HG03457 (cell line): ENCODE data around the gene SMAP1.
A peak's percentile ranks its signal among the peaks of the same experiment; 100 is the strongest.

Experiments
- ATAC-seq: cut with Tn5 transposase; IDR thresholded peaks from one replicate; pipeline ENCODE4 v1.9.1; 2021; ENCODE audit warnings: moderate number of reproducible peaks; ENCODE audit not compliant: unreplicated experiment

SMAP1 gene

DNA sequence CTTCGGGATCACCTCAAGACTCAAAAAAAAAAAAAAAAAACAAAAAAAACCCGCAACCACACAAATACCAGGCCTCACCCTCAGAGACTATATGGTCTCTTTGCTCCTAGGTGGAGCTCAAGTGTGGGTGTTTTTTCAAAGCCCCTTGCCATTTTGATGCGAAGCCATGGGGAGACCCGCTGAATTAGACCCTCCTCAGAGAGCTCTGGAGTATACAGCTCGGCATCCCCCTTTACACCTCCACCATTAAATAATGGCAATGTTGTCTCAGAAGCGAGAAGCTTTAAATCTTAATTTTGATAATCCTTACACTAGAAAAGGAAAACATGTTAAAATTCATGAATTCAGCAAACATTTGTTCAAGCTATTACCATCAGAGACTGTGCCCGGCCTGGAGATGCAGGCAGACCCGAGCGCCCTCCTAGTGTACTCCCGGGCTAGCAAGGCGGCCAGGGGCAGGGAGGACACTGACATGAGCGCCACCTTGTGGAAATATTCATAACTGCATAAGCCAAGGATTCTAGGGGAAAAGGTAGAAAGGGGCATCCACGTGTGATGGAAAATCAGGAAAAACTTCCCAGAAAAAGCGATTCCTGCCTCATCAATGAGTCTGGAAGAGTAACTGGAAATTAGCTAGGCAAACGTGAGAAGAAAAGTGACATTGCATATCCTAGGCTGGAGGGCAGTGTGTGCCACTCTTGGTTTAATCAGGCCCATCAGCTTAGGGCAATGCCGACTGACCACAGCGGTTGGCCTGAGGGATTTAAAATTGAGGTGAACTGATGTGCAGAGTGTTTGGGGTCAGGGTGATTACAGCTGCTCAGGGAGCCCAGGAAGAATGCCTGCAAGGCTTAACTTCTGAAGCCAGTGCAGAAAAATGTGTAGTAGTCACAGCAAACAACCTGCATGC, 216.6 kb downstream of the SMAP1 start:
- ATAC-seq, result peak; percentile 47

GRCh38 chr6:70886071-70886470, 218.4 kb downstream of the SMAP1 start:
- no peak for ATAC-seq

GRCh38 chr6:70886661-70887060, 219.0 kb downstream of the SMAP1 start:
- ATAC-seq, result no peak

DNA sequence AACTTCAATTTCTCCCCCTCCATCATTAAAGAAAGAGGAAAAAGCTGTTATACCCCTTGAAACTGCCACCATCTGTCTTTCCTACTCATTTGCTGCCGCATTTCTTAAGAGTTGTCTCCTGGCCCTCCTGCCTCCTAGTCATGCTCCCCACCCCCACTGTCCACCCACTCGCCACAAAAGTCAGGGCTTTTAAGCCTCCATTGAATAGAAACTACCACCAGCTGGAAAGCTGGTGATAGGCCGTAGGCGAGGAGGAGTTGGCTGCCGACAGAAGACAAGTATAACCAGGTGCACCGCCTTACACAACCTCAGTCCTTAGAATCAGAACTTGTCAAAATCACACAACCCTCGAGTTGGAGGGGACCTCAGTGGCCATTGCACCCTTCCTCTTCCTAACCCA, 221.6 kb downstream of the SMAP1 start:
- no peak for ATAC-seq

GRCh38 chr6:70894001-70894400, 226.3 kb downstream of the SMAP1 start:
- ATAC-seq, result no peak

DNA sequence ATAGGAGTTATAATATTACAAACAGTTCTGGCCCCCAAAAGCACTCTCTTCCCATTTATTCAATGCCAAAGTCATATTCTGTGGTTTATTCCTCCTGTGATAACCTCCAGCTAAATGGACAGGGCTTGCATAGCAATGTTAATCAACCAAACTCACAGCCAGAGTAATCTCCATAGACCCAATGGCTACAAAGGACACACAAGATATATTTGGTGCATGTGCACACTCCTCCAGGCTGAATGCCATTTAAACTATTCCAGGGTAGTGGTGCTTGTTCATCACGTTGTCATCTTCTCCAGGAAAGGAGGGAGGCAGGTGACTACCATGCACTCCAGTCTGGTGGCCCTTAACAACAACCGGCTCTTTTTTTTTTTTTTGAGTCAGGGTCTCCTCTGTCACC, 232.4 kb downstream of the SMAP1 start:
- ATAC-seq, result no peak

DNA sequence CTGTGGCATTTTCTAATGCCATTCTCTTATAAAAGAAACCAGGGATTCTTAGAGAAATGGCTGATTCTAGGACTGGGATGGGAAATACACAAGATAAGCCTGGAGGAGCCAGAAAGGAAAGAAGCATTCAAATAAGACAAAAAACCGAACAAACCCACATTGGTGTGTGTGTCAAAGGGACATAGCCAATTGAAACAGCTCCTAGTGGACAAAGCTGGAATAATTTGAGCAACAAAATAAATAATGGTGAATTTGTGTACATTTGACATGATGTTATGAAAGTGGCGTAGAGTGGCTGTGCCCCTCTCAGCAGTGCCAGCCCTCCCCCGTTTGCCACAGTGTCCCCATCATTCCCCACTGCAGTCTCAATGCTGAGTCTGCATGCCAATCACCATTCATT, 233.6 kb downstream of the SMAP1 start:
- ATAC-seq, result no peak

DNA sequence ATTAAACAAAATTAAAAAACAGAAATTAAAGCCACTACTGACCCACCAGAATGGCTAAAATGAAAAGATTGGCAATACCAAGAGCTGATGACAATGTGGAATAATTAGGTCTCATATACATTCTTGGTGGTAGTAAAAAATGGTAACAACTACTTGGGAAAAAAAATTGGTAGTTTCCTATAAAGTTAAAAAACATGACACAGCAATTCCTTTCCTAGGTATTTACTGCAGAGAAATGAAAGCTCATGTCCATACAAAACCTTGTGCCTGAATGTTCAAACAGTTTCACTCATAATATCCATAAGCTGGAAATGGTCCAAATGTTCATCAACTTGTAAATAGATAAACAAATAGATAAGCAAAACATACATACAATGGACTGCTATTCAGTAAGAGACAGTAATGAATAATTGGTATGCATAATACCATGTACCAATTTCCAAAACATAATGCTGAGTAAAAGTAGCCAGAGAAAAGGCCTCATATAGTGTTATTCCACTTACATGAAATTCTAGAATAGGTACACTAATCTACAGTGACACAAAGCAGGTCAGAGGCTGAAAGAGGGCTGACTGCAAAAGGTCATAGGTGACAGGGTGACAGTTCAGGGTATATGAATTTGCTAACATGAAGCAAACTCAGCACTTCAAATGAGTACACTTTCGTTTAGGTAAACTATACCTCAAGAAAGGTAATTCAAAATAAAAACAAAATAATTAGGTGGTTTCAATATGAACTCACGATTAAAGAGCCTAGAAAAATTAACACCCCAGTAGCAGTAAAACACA, 236.2 kb downstream of the SMAP1 start:
- ATAC-seq, result no peak

DNA sequence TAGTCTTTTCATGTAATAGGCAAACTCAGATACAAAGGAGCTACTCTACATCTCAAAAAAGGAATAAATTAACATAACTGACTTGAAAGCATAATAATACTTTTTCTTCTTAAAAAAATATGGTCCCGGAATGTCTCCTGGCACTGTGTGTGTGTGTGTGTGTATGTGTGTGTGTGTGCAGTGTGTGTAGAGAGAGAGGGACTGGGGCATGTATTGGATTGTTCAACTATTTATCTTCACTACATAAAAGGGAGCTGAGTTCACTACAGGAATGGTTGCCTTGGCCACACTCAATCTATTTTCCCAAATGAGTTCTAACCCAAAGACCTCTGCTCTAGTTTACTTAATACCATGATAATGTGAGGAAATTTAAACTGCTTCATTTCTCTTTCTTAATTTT, 238.1 kb downstream of the SMAP1 start:
- no peak for ATAC-seq
